ENCODE data around the gene WDR54. TPM values are rescaled to one million over a fixed set of nuclear protein-coding genes. Genes with fewer than 3 reads are reported as not detected.
A peak's percentile ranks its signal among the peaks of the same experiment; 100 is the strongest.

The WDR54 gene
- total RNA-seq, 1 experiment from 2014 or later: 27.7 TPM

GRCh38 chr2:74454654-74455511, 33.4 kb downstream of the WDR54 start, which contains the start of gene INO80B:
Gene INO80B (plus strand): TSS chr2:74455087. CDS start chr2:74455117, 30 bp downstream.
- H3K4me1 ChIP-seq (ENCODE audit: control insufficient read depth, insufficient read depth, low read length): peaks cover 20% of the 10 kb centered on the region
- intact Hi-C loops (cut with micrococcal nuclease; ENCODE audit: unreplicated experiment): no loop called here
- peak; percentile 71 for ATAC-seq
- H3K36me3 ChIP-seq (ENCODE audit: control insufficient read depth, insufficient read depth, low read length): peaks cover 4% of the 10 kb centered on the region; the same call in 1 of the 2 replicates
- no peaks in the 10 kb centered on the region for H3K27me3 ChIP-seq (ENCODE audit: control insufficient read depth, insufficient read depth, low read length)
- H3K4me3 ChIP-seq (ENCODE audit: low read depth in 2 of 2, low read length in 2 of 2): peak within 1 kb of the TSS; percentile 88 to 91
- peak; percentile 97 for DNase-seq (ENCODE audit: low read depth, low spot score)
- TF ChIP-seq, protein P1, sequence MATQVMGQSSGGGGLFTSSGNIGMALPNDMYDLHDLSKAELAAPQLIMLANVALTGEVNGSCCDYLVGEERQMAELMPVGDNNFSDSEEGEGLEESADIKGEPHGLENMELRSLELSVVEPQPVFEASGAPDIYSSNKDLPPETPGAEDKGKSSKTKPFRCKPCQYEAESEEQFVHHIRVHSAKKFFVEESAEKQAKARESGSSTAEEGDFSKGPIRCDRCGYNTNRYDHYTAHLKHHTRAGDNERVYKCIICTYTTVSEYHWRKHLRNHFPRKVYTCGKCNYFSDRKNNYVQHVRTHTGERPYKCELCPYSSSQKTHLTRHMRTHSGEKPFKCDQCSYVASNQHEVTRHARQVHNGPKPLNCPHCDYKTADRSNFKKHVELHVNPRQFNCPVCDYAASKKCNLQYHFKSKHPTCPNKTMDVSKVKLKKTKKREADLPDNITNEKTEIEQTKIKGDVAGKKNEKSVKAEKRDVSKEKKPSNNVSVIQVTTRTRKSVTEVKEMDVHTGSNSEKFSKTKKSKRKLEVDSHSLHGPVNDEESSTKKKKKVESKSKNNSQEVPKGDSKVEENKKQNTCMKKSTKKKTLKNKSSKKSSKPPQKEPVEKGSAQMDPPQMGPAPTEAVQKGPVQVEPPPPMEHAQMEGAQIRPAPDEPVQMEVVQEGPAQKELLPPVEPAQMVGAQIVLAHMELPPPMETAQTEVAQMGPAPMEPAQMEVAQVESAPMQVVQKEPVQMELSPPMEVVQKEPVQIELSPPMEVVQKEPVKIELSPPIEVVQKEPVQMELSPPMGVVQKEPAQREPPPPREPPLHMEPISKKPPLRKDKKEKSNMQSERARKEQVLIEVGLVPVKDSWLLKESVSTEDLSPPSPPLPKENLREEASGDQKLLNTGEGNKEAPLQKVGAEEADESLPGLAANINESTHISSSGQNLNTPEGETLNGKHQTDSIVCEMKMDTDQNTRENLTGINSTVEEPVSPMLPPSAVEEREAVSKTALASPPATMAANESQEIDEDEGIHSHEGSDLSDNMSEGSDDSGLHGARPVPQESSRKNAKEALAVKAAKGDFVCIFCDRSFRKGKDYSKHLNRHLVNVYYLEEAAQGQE (IDR thresholded peaks at IDR 0.05; ENCODE audit: insufficient read depth in 1 of 2, low read depth in 2 of 2, low read length in 1 of 2): no peak; a peak in 1 of 4 replicates
- TF ChIP-seq SIN3A (IDR thresholded peaks at IDR 0.05; ENCODE audit: borderline replicate concordance, insufficient read depth, low read depth, low read length) (peak; percentile 76; the same call in 1 of the 2 replicates), TCF7L2 (IDR thresholded peaks at IDR 0.05; ENCODE audit: low read depth, low read length) (peak; percentile 44; the same call in 1 of the 2 replicates), POLR2AphosphoS5 (IDR thresholded peaks at IDR 0.05; ENCODE audit: low read depth, low read length) (peak; percentile 67; the same call in 1 of the 2 replicates), CTCF (IDR thresholded peaks at IDR 0.05) (no peak)
- in situ Hi-C loops (cut with HindIII; ENCODE audit: low pct_unique_long_range_greater_than_20kb, low sequenced_read_pairs): no loop called here
- no peaks in the 10 kb centered on the region for H3K9me3 ChIP-seq (ENCODE audit: control insufficient read depth, insufficient read depth, low read depth, low read length)
- POLR2A ChIA-PET: interaction anchor here (0.7 kb wide), 1 partner anchor 12 kb away, joined by 3 read pairs; no protein-coding TSS in a partner anchor
- BruUV-seq (replicated peaks): TSS peak; percentile 62
- CTCF ChIA-PET: interaction anchor here (0.6 kb wide), 1 partner anchor 28 kb away, joined by 3 read pairs; the partner anchor contains the start of genes CCDC142 and TTC31
- peak within 1 kb of the TSS; percentile 90 for H3K27ac ChIP-seq (ENCODE audit: low read length)

DNA sequence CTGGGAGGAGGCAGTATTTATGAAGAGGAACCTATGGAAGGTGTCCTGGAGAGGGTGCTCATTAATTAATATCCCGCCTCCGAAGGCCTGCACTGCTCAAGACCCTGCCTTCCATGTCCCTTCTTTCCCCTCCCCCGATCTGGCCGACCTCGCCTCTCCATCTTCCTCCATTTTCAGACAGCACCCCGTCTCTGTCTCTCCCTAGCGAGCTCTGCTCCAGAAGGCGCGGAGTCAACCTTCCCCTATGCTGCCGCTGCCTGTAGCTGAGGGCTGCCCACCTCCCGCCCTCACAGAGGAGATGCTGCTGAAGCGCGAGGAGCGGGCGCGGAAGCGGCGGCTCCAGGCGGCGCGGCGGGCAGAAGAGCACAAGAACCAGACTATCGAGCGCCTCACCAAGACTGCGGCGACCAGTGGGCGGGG, 35.6 kb downstream of the WDR54 start:
- TF ChIP-seq SIN3A (IDR thresholded peaks at IDR 0.05; ENCODE audit: borderline replicate concordance, insufficient read depth, low read depth, low read length): no peak
- no peak for TF ChIP-seq POLR2AphosphoS5 (IDR thresholded peaks at IDR 0.05; ENCODE audit: low read depth, low read length)
- TF ChIP-seq CTCF (IDR thresholded peaks at IDR 0.05): no peak
- no peak for TF ChIP-seq TCF7L2 (IDR thresholded peaks at IDR 0.05; ENCODE audit: low read depth, low read length)
- TF ChIP-seq, protein P1 (IDR thresholded peaks at IDR 0.05; ENCODE audit: insufficient read depth in 1 of 2, low read depth in 2 of 2, low read length in 1 of 2): no peak
- H3K27ac ChIP-seq (ENCODE audit: low read length): peak overlapping the region; percentile 65
- no TSS peak for BruUV-seq (replicated peaks)
- peak overlapping the region; percentile 91 to 100 for H3K4me3 ChIP-seq (ENCODE audit: low read depth in 2 of 2, low read length in 2 of 2)
- H3K27me3 ChIP-seq (ENCODE audit: control insufficient read depth, insufficient read depth, low read length): no peaks in the 10 kb centered on the region
- H3K36me3 ChIP-seq (ENCODE audit: control insufficient read depth, insufficient read depth, low read length): peaks cover 4% of the 10 kb centered on the region; the same call in 1 of the 2 replicates
- H3K4me1 ChIP-seq (ENCODE audit: control insufficient read depth, insufficient read depth, low read length): peaks cover 20% of the 10 kb centered on the region
- in situ Hi-C loops (cut with HindIII; ENCODE audit: low pct_unique_long_range_greater_than_20kb, low sequenced_read_pairs) (no loop called here), intact Hi-C loops (cut with micrococcal nuclease; ENCODE audit: unreplicated experiment) (no loop called here)
- ChIA-PET CTCF (no interaction called here), POLR2A (no interaction called here)
- ATAC-seq (no peak), DNase-seq (ENCODE audit: low read depth, low spot score) (no peak)
- H3K9me3 ChIP-seq (ENCODE audit: control insufficient read depth, insufficient read depth, low read depth, low read length): no peaks in the 10 kb centered on the region
